Eye (tissue), 1 donor: ENCODE measurements around the gene CLIP2.

Experiments used
- DNase-seq: peaks from one replicate; pipeline ENCODE4 v3.0.0-alpha.2; 2015

CLIP2 gene

GRCh38 chr7:74272305-74273038 is 16.7 kb upstream of the CLIP2 start:
- peak; percentile 56 for DNase-seq

- no peak for DNase-seq
Observed at GRCh38 chr7:74275401-74275881, 13.8 kb upstream of the CLIP2 start.

- no peak for DNase-seq
Observed at GRCh38 chr7:74277636-74278035, 11.6 kb upstream of the CLIP2 start.

- DNase-seq: no peak
Observed at GRCh38 chr7:74280985-74281384, 8.2 kb upstream of the CLIP2 start.

GRCh38 chr7:74282748-74283459 is 6.3 kb upstream of the CLIP2 start:
- DNase-seq: peak; percentile 82

- DNase-seq: no peak
Observed at GRCh38 chr7:74283858-74284447, 5.3 kb upstream of the CLIP2 start.

GRCh38 chr7:74284781-74285259 is 4.4 kb upstream of the CLIP2 start:
- no peak for DNase-seq

GRCh38 chr7:74286131-74286530 is 3.1 kb upstream of the CLIP2 start:
- no peak for DNase-seq

GRCh38 chr7:74287303-74288033 is 1.7 kb upstream of the CLIP2 start:
- no peak for DNase-seq

- DNase-seq: peak; percentile 52
Observed at GRCh38 chr7:74288034-74288881, 949 bp upstream of the CLIP2 start.

GRCh38 chr7:74289659-74290552 is 699 bp downstream of the CLIP2 start:
- DNase-seq: peak; percentile 54

GRCh38 chr7:74290553-74290950 is 1.3 kb downstream of the CLIP2 start:
- DNase-seq: peak; percentile 33

GRCh38 chr7:74290981-74291441 is 1.8 kb downstream of the CLIP2 start:
- DNase-seq: no peak

- no peak for DNase-seq
Observed at GRCh38 chr7:74291535-74291934, 2.3 kb downstream of the CLIP2 start.

GRCh38 chr7:74292757-74293576 is 3.8 kb downstream of the CLIP2 start:
- DNase-seq: no peak

GRCh38 chr7:74293577-74293908 is 4.3 kb downstream of the CLIP2 start:
- DNase-seq: no peak

- peak; percentile 61 for DNase-seq
Observed at GRCh38 chr7:74294191-74294998, 5.2 kb downstream of the CLIP2 start.

- no peak for DNase-seq
Observed at GRCh38 chr7:74297516-74298233, 8.5 kb downstream of the CLIP2 start.
